GM12892 (cell line): Measurements from ENCODE around the gene PALLD.

ENCODE experiments used
- POLR2A ChIP-seq: IDR thresholded peaks from 2 replicates; pipeline ENCODE4 v1.6.1; 2011; ENCODE audit warnings: low read depth, low read length, control low read depth
- POLR2AphosphoS5 ChIP-seq: IDR thresholded peaks from 2 replicates; pipeline ENCODE4 v1.6.1; 2011; ENCODE audit warnings: low read depth, low read length, control low read depth

- TF ChIP-seq POLR2AphosphoS5 (no peak), POLR2A (no peak)
Measured at GRCh38 chr4:168667376-168667775, 170.5 kb downstream of the PALLD start.
